SU-DHL-6 (cell line): ENCODE results near the gene L3MBTL4.

ENCODE experiments used
- CTCF ChIP-seq: fragments of 200-600 bp; sonication (generic); IDR thresholded peaks from one replicate; pipeline ENCODE4 v1.5.1; 2017; ENCODE audit warnings: antibody characterized with exemption, mild to moderate bottlenecking, low read length, moderate library complexity; ENCODE audit not compliant: insufficient read depth, poor library complexity, severe bottlenecking
- EZH2phosphoT487 ChIP-seq: fragments of 200-600 bp; sonication (generic), shearing (Covaris generic); conservative IDR thresholded peaks from 2 replicates; pipeline ENCODE4 v1.6.1; 2018; ENCODE audit warnings: mild to moderate bottlenecking, antibody characterized with exemption, low read length, moderate library complexity, mixed read lengths

GRCh38 chr18:6255116-6255705, 159.5 kb downstream of the L3MBTL4 start:
- TF ChIP-seq CTCF (no peak), EZH2phosphoT487 (no peak)
